HFFc6 (cell line): ENCODE data around the gene SIGLEC5. TPM values are rescaled to one million over a fixed set of nuclear protein-coding genes. Genes with fewer than 3 reads are reported as not detected.

ENCODE experiments used
- DNase-seq: peaks from one replicate; pipeline ENCODE4 v3.0.0-alpha.2; 2018
- H3K27ac Mint-ChIP-seq: 2 replicates; pipeline ENCODE4 v1.8.0; 2020; ENCODE audit warnings: mild to moderate bottlenecking, mixed read lengths
- H3K27me3 Mint-ChIP-seq: 2 replicates; pipeline ENCODE4 v1.8.0; 2021; ENCODE audit warnings: mild to moderate bottlenecking, moderate library complexity, mixed read lengths; ENCODE audit not compliant: insufficient read depth
- H3K36me3 Mint-ChIP-seq: 2 replicates; pipeline ENCODE4 v1.8.0; 2021; ENCODE audit warnings: low read depth, mixed read lengths
- H3K4me1 Mint-ChIP-seq: 2 replicates; pipeline ENCODE4 v1.8.0; 2020; ENCODE audit warnings: low read depth, mixed read lengths
- H3K4me3 Mint-ChIP-seq: 2 replicates; pipeline ENCODE4 v1.8.0; 2020; ENCODE audit warnings: mild to moderate bottlenecking, moderate library complexity, mixed read lengths
- H3K9me3 Mint-ChIP-seq: 2 replicates; pipeline ENCODE4 v1.8.0; 2020; ENCODE audit warnings: mild to moderate bottlenecking, mixed read lengths
- total RNA-seq, 6 experiments: library from RNA; stranded (reverse); fragmentation: NEBNext Ultra II Directional; extraction: Animal tissue kit (Norgen Biotek cat#: 25700); gene quantifications; 2 replicates in 1 of 6; 3 replicates in 5 of 6; pipeline ENCODE4 v1.2.3, GENCODE V29; 2021
- TF ChIP-seq, protein P1 (sequence below): fragments of 200-600 bp; sonication (generic); IDR thresholded peaks from 2 replicates; pipeline ENCODE4 v1.5.0; 2021; ENCODE audit warnings: antibody characterized with exemption, mild to moderate bottlenecking

Gene SIGLEC5
- total RNA-seq, 6 experiments from 2014 or later, result not detected

DNA sequence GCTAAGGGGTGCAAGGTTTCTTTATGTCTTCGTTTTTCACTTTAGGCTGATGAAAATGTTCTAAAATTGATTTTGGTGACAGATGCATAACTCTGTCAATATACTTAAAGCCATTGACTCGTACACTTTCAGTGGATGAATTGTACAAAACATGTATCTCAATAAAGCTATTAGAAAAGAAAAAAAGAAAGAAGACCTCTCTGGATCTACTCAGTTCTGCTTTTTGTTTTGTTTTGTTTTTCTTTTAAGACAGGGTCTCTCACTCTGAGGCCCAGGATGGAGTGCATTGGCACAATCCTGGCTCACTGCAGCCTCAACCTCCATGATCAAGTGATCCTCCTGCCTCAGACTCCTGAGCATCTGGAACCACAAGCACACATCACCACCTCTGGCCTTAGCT is 3.5 kb downstream of the SIGLEC5 start:
- Mint-ChIP-seq H3K27ac (no peak overlapping the region), H3K4me1 (no peaks in the 10 kb centered on the region), H3K36me3 (no peaks in the 10 kb centered on the region), H3K9me3 (no peaks in the 10 kb centered on the region; the same call in 1 of the 2 replicates), H3K27me3 (peaks cover 10% of the 10 kb centered on the region), H3K4me3 (no peak overlapping the region)
- TF ChIP-seq, protein P1, sequence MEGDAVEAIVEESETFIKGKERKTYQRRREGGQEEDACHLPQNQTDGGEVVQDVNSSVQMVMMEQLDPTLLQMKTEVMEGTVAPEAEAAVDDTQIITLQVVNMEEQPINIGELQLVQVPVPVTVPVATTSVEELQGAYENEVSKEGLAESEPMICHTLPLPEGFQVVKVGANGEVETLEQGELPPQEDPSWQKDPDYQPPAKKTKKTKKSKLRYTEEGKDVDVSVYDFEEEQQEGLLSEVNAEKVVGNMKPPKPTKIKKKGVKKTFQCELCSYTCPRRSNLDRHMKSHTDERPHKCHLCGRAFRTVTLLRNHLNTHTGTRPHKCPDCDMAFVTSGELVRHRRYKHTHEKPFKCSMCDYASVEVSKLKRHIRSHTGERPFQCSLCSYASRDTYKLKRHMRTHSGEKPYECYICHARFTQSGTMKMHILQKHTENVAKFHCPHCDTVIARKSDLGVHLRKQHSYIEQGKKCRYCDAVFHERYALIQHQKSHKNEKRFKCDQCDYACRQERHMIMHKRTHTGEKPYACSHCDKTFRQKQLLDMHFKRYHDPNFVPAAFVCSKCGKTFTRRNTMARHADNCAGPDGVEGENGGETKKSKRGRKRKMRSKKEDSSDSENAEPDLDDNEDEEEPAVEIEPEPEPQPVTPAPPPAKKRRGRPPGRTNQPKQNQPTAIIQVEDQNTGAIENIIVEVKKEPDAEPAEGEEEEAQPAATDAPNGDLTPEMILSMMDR, result no peak
- no peak for DNase-seq

DNA sequence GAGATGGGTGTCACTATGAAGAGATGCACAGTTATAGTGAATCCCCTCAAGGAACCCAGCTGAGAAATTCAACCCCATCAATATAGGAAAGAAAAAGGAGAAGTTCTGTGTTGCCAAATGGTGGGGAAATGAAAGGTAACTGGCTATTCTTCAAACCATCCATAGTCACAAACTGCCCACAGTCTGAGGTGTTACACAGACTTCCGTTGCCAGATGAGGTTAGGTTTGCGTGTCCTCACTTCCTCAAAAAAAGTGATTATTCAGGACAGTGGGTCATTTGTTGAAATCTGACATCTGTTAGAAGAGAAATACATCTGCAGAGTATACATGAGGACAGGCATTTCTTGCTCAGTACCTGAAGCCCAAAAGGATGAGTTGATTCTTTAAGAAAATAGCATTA is 9.0 kb downstream of the SIGLEC5 start:
- Mint-ChIP-seq H3K9me3 (no peaks in the 10 kb centered on the region; the same call in 1 of the 2 replicates), H3K4me1 (no peaks in the 10 kb centered on the region), H3K27ac (no peak overlapping the region), H3K4me3 (no peak overlapping the region), H3K36me3 (no peaks in the 10 kb centered on the region), H3K27me3 (peaks cover 3% of the 10 kb centered on the region)
- DNase-seq, result no peak
- TF ChIP-seq, protein P1, result no peak

DNA sequence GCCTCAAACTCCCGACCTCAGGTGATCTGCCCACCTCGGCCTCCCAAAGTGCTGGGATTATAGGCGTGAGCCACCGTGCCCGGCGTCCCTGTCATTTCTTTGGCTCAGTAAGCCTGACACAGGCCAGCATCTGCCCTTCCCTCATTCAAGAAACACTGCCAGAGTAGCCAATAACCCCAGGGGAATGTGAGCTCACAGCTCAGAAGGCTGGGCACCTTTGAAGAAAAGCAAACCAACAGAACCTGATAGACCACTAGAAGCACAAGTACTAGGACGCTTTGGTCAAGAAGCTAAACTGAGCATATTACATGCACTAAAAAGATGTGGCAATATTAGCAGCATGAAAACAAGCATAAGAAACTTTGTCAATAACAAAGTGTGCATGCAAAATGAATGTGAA is 14.2 kb downstream of the SIGLEC5 start:
- Mint-ChIP-seq H3K27ac (no peak overlapping the region), H3K27me3 (peaks cover 4% of the 10 kb centered on the region), H3K4me1 (no peaks in the 10 kb centered on the region), H3K36me3 (no peaks in the 10 kb centered on the region), H3K9me3 (no peaks in the 10 kb centered on the region), H3K4me3 (no peak overlapping the region)
- no peak for DNase-seq
- TF ChIP-seq, protein P1, result no peak

DNA sequence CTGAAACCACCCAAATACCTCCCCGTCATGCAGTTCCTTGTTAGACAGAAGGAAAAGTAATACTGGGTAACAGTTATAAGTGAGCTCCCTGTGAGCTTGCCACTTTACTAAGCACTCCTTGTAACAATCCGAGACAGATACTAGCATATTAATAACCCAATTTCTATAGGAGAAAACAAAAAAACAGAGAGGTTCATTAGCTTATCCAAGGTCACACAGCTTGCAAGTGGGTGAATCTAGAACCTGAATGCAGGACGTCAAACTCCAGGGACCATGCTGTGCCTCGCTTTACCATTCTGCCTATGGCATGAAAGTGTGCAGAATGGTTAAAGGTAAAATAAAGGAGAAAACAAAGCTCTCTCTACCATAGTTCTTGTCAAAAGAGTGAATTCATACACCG is 15.4 kb downstream of the SIGLEC5 start:
- Mint-ChIP-seq H3K4me3 (no peak overlapping the region), H3K9me3 (no peaks in the 10 kb centered on the region), H3K27me3 (peaks cover 5% of the 10 kb centered on the region), H3K27ac (no peak overlapping the region), H3K36me3 (no peaks in the 10 kb centered on the region), H3K4me1 (no peaks in the 10 kb centered on the region)
- DNase-seq, result no peak
- TF ChIP-seq, protein P1, result no peak

DNA sequence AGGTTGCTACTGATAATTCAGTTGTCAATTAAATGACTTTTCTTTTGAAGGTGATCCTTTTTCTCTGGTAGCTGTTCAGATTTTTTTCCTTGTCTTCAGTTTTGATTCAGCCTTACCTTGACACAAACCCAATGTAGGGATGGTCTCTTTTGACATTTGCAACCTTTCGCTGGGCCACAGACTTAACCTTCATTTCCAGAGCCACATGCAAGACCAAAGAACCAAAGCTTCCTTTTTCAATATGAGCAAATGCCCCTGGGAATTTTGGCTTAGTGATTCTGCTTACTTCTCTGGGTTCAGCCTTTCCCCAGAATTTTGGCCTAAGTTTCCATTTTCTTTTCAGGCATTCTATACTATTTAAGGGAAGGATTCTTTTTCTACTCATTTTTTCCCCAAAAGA is 19.6 kb downstream of the SIGLEC5 start:
- TF ChIP-seq, protein P1, result no peak
- DNase-seq, result no peak
- Mint-ChIP-seq H3K9me3 (no peaks in the 10 kb centered on the region; the same call in 1 of the 2 replicates), H3K36me3 (no peaks in the 10 kb centered on the region), H3K4me1 (no peaks in the 10 kb centered on the region), H3K27me3 (peaks cover 12% of the 10 kb centered on the region), H3K4me3 (no peak overlapping the region), H3K27ac (no peak overlapping the region)
